ENCODE data around the gene ANK3. TPM values are rescaled to one million over a fixed set of nuclear protein-coding genes. Genes with fewer than 3 reads are reported as not detected.

ANK3 gene
- total RNA-seq, 8 experiments from 2014 or later, result 8.1 to 191 (median 78.3) TPM

DNA sequence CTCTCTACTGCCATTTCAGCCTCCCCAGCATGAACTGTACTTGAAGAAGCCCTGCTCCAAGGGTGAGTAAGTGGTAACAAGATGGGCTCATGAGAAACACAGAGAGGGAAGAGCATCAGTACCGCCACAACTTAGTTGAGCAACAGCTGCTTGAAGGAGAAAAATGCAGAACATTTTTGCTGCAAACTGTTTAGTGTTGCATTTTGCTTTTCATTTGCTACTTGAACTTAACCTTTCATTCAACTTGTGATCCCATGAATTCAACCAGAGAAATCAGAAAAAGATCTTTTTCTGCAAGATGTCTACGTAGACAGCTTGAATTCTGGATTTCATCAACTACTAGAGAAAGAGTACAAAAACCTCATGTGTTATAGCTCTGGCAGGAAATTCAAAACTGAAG is 40.7 kb downstream of the ANK3 start:
- 33 to 100% (median 98%) methylated on average over 1 to 2 of the region's 2 CpGs; no CpG with 5 or more reads in 2 of the 10 experiments for WGBS, 10 experiments
- peaks cover 17 to 54% of the 10 kb centered on the region in 2 donors for H3K4me1 ChIP-seq (replicated peaks in 1 of 2)
- no peak overlapping the region for H3K27ac ChIP-seq
- no peak overlapping the region for H3K4me3 ChIP-seq
- ATAC-seq (replicated peaks in 6 of 8), result no peak
- in situ Hi-C loops (cut with MboI; ENCODE audit: low pct_unique_long_range_greater_than_20kb in 2 of 9, low sequenced_read_pairs in 9 of 9, unreplicated experiment in 9 of 9), result no loop called here

DNA sequence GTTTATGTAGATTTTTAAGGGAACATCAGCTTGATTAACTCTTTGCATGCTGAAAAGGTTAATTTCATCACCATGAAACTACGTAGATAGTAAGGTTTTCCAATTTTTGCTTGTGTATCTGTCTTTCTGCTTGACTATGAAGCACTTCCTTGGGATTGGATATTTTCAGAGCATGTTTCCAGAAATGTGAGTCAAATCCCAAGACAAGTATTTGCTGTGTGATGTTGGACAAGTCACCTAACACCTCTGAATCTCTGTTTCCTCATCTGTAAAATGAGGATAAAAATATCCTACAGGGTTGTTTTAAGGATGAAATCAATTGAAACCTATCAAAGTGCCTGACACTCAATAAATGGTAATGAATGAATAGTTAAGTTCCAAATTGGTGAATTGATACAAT is 42.4 kb downstream of the ANK3 start:
- ATAC-seq (replicated peaks in 6 of 8), result no peak
- Histone ChIP-seq H3K27ac (no peak overlapping the region), H3K4me1 (replicated peaks in 1 of 2) (peaks cover 4 to 37% of the 10 kb centered on the region in 2 donors), H3K4me3 (no peak overlapping the region)
- in situ Hi-C loops (cut with MboI; ENCODE audit: low pct_unique_long_range_greater_than_20kb in 2 of 9, low sequenced_read_pairs in 9 of 9, unreplicated experiment in 9 of 9), result no loop called here
- 89 to 100% (median 100%) methylated on average over 1 of the region's 1 CpG; no CpG with 5 or more reads in 5 of the 10 experiments for WGBS, 10 experiments

DNA sequence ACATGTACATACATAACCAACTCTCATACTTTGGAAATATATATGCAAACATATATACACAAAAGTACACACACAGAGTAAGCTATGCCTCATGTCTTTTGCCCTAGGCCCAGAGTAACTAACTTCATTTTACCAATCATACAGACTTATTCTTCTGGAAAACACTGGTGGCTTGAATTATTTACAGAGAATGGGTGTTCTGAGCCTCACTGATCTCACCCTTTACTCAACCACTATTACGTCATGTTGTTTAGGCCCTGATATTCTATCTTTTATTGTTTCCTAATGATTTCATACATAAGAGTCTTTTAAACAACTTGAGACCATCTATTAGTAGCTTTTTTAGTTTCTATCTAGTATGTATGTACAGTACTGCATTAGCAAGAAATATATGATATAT is 43.0 kb downstream of the ANK3 start:
- peak in 2 of 8 experiments; percentile 24 to 78 for ATAC-seq (replicated peaks in 6 of 8)
- Histone ChIP-seq H3K27ac (no peak overlapping the region), H3K4me3 (no peak overlapping the region), H3K4me1 (replicated peaks in 1 of 2) (peaks cover 4 to 32% of the 10 kb centered on the region in 2 donors)
- WGBS, 10 experiments, result 90 to 100% (median 100%) methylated on average over 1 of the region's 1 CpG; no CpG with 5 or more reads in 4 of the 10 experiments
- in situ Hi-C loops (cut with MboI; ENCODE audit: low pct_unique_long_range_greater_than_20kb in 2 of 9, low sequenced_read_pairs in 9 of 9, unreplicated experiment in 9 of 9), result no loop called here

DNA sequence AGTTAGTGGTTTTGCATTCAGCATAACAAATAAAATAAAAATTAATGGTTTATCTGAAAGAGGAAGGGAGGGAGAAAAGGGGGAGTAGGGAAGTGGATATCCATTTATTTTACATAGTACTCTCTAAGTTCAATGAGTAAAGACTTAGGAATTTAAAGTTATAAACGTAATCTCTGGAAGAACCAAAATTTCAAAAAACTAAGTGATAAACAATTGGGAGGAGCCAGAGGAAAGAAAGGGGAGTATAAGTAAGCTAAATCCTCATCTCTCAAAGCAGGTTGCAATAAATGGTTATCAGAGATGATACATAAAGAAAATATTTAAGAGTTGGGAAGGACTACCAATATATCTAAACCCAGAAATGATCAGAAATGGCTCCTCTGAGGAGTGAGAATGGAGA is 46.4 kb downstream of the ANK3 start:
- 15 to 100% (median 90%) methylated on average over 1 of the region's 1 CpG; no CpG with 5 or more reads in 1 of the 10 experiments for WGBS, 10 experiments
- Histone ChIP-seq H3K4me3 (no peak overlapping the region), H3K27ac (no peak overlapping the region), H3K4me1 (replicated peaks in 1 of 2) (peaks cover 3 to 12% of the 10 kb centered on the region in 2 donors)
- in situ Hi-C loops (cut with MboI; ENCODE audit: low pct_unique_long_range_greater_than_20kb in 2 of 9, low sequenced_read_pairs in 9 of 9, unreplicated experiment in 9 of 9), result no loop called here
- ATAC-seq (replicated peaks in 6 of 8), result no peak

DNA sequence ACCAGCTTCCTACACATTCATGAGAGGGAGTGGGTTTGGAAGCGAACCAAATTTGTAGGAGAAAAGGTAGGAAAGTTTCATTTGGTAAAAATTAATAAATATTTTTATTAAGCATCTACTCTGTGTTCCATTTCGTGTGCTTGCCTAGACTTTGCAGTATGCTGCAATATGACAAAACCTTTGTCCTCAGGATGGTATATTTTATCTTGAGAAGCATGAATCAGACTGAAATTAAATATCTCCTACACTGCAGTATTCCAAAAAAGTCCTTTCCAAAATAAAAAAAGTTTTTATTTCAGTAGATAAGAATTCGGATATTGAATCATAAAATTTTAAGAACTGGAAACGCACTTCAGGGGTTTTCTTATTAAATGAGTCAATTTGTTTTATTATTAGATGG is 47.7 kb downstream of the ANK3 start:
- no peak overlapping the region for H3K27ac ChIP-seq
- ATAC-seq (replicated peaks in 6 of 8), result no peak
- in situ Hi-C loops (cut with MboI; ENCODE audit: low pct_unique_long_range_greater_than_20kb in 2 of 9, low sequenced_read_pairs in 9 of 9, unreplicated experiment in 9 of 9), result no loop called here
- 78 to 100% (median 89%) methylated on average over 1 to 4 of the region's 4 CpGs for WGBS, 10 experiments
- H3K4me1 ChIP-seq (replicated peaks in 1 of 2), result peaks cover 6 to 17% of the 10 kb centered on the region in 2 donors
- H3K4me3 ChIP-seq, result no peak overlapping the region

DNA sequence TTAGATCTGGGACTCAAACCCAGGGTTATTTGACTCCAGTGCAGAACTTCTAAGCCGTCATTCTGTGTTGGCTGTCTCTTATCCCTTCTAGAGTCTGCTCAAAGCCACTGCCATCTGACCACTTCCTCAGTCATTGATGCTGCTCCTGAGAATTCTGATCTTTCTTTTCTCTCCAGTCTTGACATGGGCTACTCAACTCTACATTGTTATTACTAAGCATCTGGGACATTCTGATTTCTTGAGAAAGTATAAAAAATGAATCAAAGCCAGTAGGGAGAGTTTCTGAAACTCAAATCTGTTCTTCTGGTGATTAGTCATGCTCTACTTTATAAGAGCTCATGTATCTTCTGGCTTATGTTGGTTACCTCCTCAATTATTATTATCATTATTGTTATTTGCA is 48.7 kb downstream of the ANK3 start:
- no peak for ATAC-seq (replicated peaks in 6 of 8)
- H3K4me3 ChIP-seq, result no peak overlapping the region
- H3K27ac ChIP-seq, result no peak overlapping the region
- in situ Hi-C loops (cut with MboI; ENCODE audit: low pct_unique_long_range_greater_than_20kb in 2 of 9, low sequenced_read_pairs in 9 of 9, unreplicated experiment in 9 of 9), result no loop called here
- WGBS, 10 experiments, result 80 to 100% (median 100%) methylated on average over 1 of the region's 1 CpG; no CpG with 5 or more reads in 3 of the 10 experiments
- peaks cover 10 to 23% of the 10 kb centered on the region in 2 donors for H3K4me1 ChIP-seq (replicated peaks in 1 of 2)

DNA sequence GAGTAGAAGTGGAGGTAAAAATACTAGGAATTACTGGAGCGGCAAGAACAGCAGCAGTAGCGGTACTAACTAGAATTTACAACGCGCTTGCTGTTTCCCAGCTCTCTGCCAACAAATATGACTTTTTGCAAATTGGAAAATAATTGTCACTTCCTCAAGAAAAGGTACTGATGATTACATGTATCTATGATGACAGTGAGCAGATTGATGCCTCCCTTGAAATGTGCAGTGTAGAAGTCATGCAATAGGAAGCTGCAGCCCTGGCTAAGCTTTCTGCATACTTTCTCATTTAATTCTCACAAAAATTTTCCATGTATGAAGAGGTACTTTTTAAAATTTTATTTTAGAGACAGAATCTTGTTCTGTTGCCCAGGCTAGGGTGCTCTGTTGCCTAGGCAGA is 49.9 kb downstream of the ANK3 start:
- Histone ChIP-seq H3K4me3 (no peak overlapping the region), H3K27ac (no peak overlapping the region), H3K4me1 (replicated peaks in 1 of 2) (peaks cover 13 to 22% of the 10 kb centered on the region in 2 donors)
- ATAC-seq (replicated peaks in 6 of 8), result peak in 5 of 8 experiments; percentile 45 to 87 (median 71)
- in situ Hi-C loops (cut with MboI; ENCODE audit: low pct_unique_long_range_greater_than_20kb in 2 of 9, low sequenced_read_pairs in 9 of 9, unreplicated experiment in 9 of 9), result no loop called here
- 57 to 100% (median 85%) methylated on average over 2 to 4 of the region's 4 CpGs for WGBS, 10 experiments

DNA sequence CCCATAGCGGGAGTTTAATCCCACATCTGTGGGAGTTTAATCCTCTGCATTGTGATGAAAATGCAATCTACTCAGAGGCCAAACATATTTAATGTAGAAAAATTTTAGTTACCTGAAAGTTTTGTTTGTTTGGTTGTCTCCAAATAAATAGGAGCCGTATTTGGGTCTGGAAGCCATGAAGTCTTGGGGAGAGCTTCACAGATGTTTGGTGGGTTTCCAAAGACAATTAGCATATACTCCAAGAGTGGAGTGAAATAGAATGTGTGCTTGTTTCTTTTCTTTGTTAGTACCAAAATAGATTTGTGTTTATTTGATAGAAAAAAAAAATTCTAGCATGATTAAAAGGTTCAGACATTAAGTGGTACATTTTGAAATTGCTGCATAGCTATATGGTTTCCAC is 50.9 kb downstream of the ANK3 start:
- Histone ChIP-seq H3K4me1 (replicated peaks in 1 of 2) (peaks cover 13 to 22% of the 10 kb centered on the region in 2 donors), H3K4me3 (no peak overlapping the region), H3K27ac (no peak overlapping the region)
- in situ Hi-C loops (cut with MboI; ENCODE audit: low pct_unique_long_range_greater_than_20kb in 2 of 9, low sequenced_read_pairs in 9 of 9, unreplicated experiment in 9 of 9), result no loop called here
- no peak for ATAC-seq (replicated peaks in 6 of 8)
- 43 to 94% (median 58%) methylated on average over 1 to 2 of the region's 2 CpGs; no CpG with 5 or more reads in 5 of the 10 experiments for WGBS, 10 experiments

DNA sequence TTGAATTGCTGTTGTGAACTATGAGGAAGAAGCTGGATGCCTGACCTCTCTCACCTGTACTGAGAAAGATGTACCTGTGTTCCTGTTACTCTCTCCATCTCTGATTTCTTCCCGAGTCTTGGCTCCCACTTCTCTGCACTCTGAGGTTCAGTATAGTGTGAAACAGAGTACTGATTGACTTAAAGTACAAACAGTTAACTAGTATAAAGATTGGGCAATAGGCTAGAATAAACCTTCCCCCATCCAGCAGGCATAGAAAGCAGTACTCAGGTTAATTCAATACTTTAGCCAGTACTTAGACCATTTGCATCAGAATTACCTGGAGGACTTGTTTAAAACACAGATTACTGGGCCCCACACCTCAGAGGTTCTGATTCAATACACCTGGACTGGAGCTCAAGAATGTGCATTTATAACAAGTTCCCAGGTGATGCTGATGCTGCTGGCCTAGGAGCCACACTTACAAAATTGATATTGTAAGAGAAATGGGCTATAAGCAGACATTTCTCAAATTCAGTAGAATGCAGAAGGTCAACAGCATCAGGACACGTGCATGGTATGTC is 51.6 kb downstream of the ANK3 start:
- Histone ChIP-seq H3K4me3 (no peak overlapping the region), H3K4me1 (replicated peaks in 1 of 2) (peaks cover 13 to 22% of the 10 kb centered on the region in 2 donors), H3K27ac (no peak overlapping the region)
- in situ Hi-C loops (cut with MboI; ENCODE audit: low pct_unique_long_range_greater_than_20kb in 2 of 9, low sequenced_read_pairs in 9 of 9, unreplicated experiment in 9 of 9), result no loop called here
- no peak for ATAC-seq (replicated peaks in 6 of 8)
- WGBS, 10 experiments, result 0 to 86% (median 63%) methylated on average over 1 to 2 of the region's 2 CpGs; no CpG with 5 or more reads in 1 of the 10 experiments

DNA sequence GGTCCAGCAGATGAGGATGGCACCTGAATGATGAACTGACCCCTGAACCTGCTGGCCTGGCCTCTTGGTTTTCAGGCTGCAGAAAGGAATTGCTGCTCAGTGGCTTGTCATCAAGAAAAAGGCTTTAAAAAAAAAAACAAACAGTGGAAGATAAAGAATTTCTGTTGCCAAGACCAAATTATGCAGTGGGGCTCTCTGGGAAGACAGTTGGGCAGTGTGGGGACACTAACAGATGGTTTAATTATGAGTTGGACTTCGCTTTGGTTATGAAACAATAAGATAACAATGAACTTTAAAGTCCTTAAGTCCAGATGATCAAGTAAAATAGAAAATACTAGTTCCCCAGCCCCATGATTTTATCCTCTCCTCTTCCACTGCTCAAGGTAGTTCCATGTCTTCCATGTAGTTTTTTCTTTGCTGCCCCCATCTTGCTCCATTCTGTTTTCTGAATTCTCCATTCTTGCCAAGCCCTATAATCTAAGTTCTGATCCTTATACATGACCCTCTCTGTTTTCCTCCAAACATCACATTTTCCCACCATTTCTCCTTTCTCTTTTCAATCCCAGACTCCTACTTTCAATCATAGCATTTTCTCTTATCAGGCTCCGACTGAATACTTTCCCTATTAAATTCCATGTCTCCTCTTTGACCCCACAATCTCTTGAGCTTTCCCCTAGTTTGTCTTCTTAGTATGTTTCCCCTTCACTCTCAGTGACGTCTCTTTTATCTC is 52.6 kb downstream of the ANK3 start:
- H3K27ac ChIP-seq, result no peak overlapping the region
- H3K4me1 ChIP-seq (replicated peaks in 1 of 2), result peaks cover 13 to 23% of the 10 kb centered on the region in 2 donors
- in situ Hi-C loops (cut with MboI; ENCODE audit: low pct_unique_long_range_greater_than_20kb in 2 of 9, low sequenced_read_pairs in 9 of 9, unreplicated experiment in 9 of 9), result no loop called here
- H3K4me3 ChIP-seq, result no peak overlapping the region
- WGBS, 10 experiments, result 63 to 81% (median 74%) methylated on average over 2 to 3 of the region's 3 CpGs
- no peak for ATAC-seq (replicated peaks in 6 of 8)

DNA sequence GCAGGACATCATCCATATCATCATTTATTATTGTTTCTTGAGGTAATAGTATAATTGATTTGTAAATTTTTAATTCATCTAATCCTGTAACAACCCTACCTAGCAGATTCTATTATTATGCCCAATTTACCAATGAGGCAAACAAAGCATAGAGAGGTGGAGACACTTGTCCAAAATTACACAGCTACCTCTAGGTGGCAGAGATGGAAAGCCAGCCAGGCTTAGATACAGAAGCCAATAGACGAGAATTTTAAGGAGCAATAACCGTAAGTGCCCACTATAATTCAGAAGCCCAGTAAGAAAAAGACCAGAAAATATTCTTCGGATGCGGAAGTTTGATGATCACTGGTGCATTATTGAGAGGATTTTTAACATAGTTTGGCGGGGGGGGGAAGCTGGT is 54.0 kb downstream of the ANK3 start:
- ATAC-seq (replicated peaks in 6 of 8), result no peak
- WGBS, 10 experiments, result 40 to 100% (median 91%) methylated on average over 1 to 5 of the region's 5 CpGs; no CpG with 5 or more reads in 1 of the 10 experiments
- H3K4me1 ChIP-seq (replicated peaks in 1 of 2), result peaks cover 13 to 29% of the 10 kb centered on the region in 2 donors
- in situ Hi-C loops (cut with MboI; ENCODE audit: low pct_unique_long_range_greater_than_20kb in 2 of 9, low sequenced_read_pairs in 9 of 9, unreplicated experiment in 9 of 9), result no loop called here
- no peak overlapping the region for H3K4me3 ChIP-seq
- H3K27ac ChIP-seq, result no peak overlapping the region

DNA sequence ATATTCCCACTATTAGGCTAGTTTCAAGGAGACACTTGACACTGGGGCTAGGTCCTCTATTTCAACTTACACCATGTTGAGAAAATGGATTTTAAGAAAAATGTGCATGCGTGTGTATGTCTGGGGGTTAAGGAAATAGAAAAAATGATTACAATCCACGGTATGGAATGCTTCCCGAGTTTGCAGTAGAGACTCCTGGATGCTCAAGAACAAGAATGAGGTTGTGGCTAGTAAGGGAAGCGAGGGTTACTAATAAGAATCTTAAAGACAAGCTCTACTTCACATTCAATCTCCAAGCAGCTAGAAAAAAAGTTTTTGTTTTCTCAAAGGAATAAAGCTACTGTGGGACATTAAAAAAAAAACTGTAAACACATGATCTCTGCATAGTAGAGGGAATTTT is 54.7 kb downstream of the ANK3 start:
- no peak overlapping the region for H3K4me3 ChIP-seq
- 31 to 100% (median 73%) methylated on average over 1 to 4 of the region's 4 CpGs for WGBS, 10 experiments
- peaks cover 11 to 29% of the 10 kb centered on the region in 2 donors for H3K4me1 ChIP-seq (replicated peaks in 1 of 2)
- H3K27ac ChIP-seq, result no peak overlapping the region
- in situ Hi-C loops (cut with MboI; ENCODE audit: low pct_unique_long_range_greater_than_20kb in 2 of 9, low sequenced_read_pairs in 9 of 9, unreplicated experiment in 9 of 9), result no loop called here
- ATAC-seq (replicated peaks in 6 of 8), result no peak

DNA sequence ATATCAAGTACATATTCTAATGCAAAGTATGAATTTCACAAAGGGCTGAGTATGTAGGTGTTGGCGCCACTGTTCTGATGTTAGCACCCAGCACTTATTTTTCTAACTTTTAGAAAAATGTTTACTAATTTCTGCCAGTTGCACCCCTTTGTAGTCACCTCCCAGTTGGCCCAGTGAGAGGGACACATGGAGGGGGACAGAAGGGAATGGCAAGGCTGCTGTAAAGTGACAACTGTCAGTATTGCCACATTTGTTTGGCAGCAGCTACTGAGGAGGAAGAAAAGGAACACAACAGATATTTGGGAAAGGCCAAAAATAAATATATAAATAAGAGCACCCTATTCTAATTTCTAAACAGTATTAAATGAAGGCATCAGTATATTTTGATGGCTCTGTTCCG is 57.3 kb downstream of the ANK3 start:
- ATAC-seq (replicated peaks in 6 of 8), result no peak
- WGBS, 10 experiments, result 0 to 100% (median 60%) methylated on average over 1 to 2 of the region's 2 CpGs
- H3K4me1 ChIP-seq (replicated peaks in 1 of 2), result peaks cover 10 to 18% of the 10 kb centered on the region in 2 donors
- H3K27ac ChIP-seq, result no peak overlapping the region
- in situ Hi-C loops (cut with MboI; ENCODE audit: low pct_unique_long_range_greater_than_20kb in 2 of 9, low sequenced_read_pairs in 9 of 9, unreplicated experiment in 9 of 9), result no loop called here
- no peak overlapping the region for H3K4me3 ChIP-seq
